Measurements from ENCODE around the gene TMEM253.
A peak's percentile ranks its signal among the peaks of the same experiment; 100 is the strongest.

Gene TMEM253

GRCh38 chr14:21102521-21103410, 1.9 kb downstream of the TMEM253 start:
- Histone ChIP-seq H3K27me3 (ENCODE audit: low read length) (no peaks in the 10 kb centered on the region), H3K4me2 (ENCODE audit: low read depth, low read length, poor library complexity, severe bottlenecking) (peak overlapping the region; percentile 64), H3K9ac (ENCODE audit: low read length) (peak overlapping the region; percentile 96), H2AFZ (ENCODE audit: low read depth, low read length, severe bottlenecking) (peak overlapping the region; percentile 74), H3K9me3 (ENCODE audit: insufficient read depth, low read length) (no peaks in the 10 kb centered on the region), H3K36me3 (ENCODE audit: low read length) (no peaks in the 10 kb centered on the region), H3K4me3 (ENCODE audit: insufficient read depth, low read length, poor library complexity, severe bottlenecking) (peak overlapping the region; percentile 88), H3K9me2 (replicated peaks; ENCODE audit: insufficient read depth, low read length) (no peaks in the 10 kb centered on the region), H3F3A (ENCODE audit: insufficient read depth) (peaks cover 4% of the 10 kb centered on the region; the same call in 1 of the 2 replicates), H4K20me1 (ENCODE audit: low read depth, low read length) (no peaks in the 10 kb centered on the region), H3K27ac (ENCODE audit: low read depth, low read length) (no peak overlapping the region), H3K79me2 (ENCODE audit: insufficient read depth, low read length) (no peaks in the 10 kb centered on the region)
- TF ChIP-seq EZH2phosphoT487 (conservative IDR thresholded peaks at IDR 0.05; ENCODE audit: low read length) (no peak), CTCF (IDR thresholded peaks at IDR 0.05; ENCODE audit: insufficient read depth, low read length, poor library complexity, severe bottlenecking) (no peak)

GRCh38 chr14:21103411-21103709, 2.5 kb downstream of the TMEM253 start:
- Histone ChIP-seq H2AFZ (ENCODE audit: low read depth, low read length, severe bottlenecking) (peak overlapping the region; percentile 74), H3K79me2 (ENCODE audit: insufficient read depth, low read length) (no peaks in the 10 kb centered on the region), H3F3A (ENCODE audit: insufficient read depth) (peaks cover 4% of the 10 kb centered on the region; the same call in 1 of the 2 replicates), H4K20me1 (ENCODE audit: low read depth, low read length) (no peaks in the 10 kb centered on the region), H3K9ac (ENCODE audit: low read length) (peak overlapping the region; percentile 96), H3K36me3 (ENCODE audit: low read length) (no peaks in the 10 kb centered on the region), H3K27me3 (ENCODE audit: low read length) (no peaks in the 10 kb centered on the region), H3K27ac (ENCODE audit: low read depth, low read length) (peak overlapping the region; percentile 82), H3K9me2 (replicated peaks; ENCODE audit: insufficient read depth, low read length) (no peaks in the 10 kb centered on the region), H3K4me2 (ENCODE audit: low read depth, low read length, poor library complexity, severe bottlenecking) (peak overlapping the region; percentile 64), H3K9me3 (ENCODE audit: insufficient read depth, low read length) (no peaks in the 10 kb centered on the region), H3K4me3 (ENCODE audit: insufficient read depth, low read length, poor library complexity, severe bottlenecking) (peak overlapping the region; percentile 88)
- TF ChIP-seq CTCF (IDR thresholded peaks at IDR 0.05; ENCODE audit: insufficient read depth, low read length, poor library complexity, severe bottlenecking) = peak; percentile 46
- no peak for TF ChIP-seq EZH2phosphoT487 (conservative IDR thresholded peaks at IDR 0.05; ENCODE audit: low read length)

- no peaks in the 10 kb centered on the region for H3K36me3 ChIP-seq (ENCODE audit: low read length)
- H3F3A ChIP-seq (ENCODE audit: insufficient read depth) = peaks cover 2% of the 10 kb centered on the region; the same call in 1 of the 2 replicates
- H3K9me3 ChIP-seq (ENCODE audit: insufficient read depth, low read length) = no peaks in the 10 kb centered on the region
- peak overlapping the region; percentile 64 for H3K4me2 ChIP-seq (ENCODE audit: low read depth, low read length, poor library complexity, severe bottlenecking)
- H3K4me3 ChIP-seq (ENCODE audit: insufficient read depth, low read length, poor library complexity, severe bottlenecking) = peak overlapping the region; percentile 88
- H4K20me1 ChIP-seq (ENCODE audit: low read depth, low read length) = no peaks in the 10 kb centered on the region
- TF ChIP-seq CTCF (IDR thresholded peaks at IDR 0.05; ENCODE audit: insufficient read depth, low read length, poor library complexity, severe bottlenecking) (no peak), EZH2phosphoT487 (conservative IDR thresholded peaks at IDR 0.05; ENCODE audit: low read length) (no peak)
- H3K9ac ChIP-seq (ENCODE audit: low read length) = peak overlapping the region; percentile 96
- peak overlapping the region; percentile 74 for H2AFZ ChIP-seq (ENCODE audit: low read depth, low read length, severe bottlenecking)
- H3K27ac ChIP-seq (ENCODE audit: low read depth, low read length) = peak overlapping the region; percentile 82
- no peaks in the 10 kb centered on the region for H3K79me2 ChIP-seq (ENCODE audit: insufficient read depth, low read length)
- H3K27me3 ChIP-seq (ENCODE audit: low read length) = no peaks in the 10 kb centered on the region
- H3K9me2 ChIP-seq (replicated peaks; ENCODE audit: insufficient read depth, low read length) = no peaks in the 10 kb centered on the region
Observed at GRCh38 chr14:21103710-21104447, 3.0 kb downstream of the TMEM253 start.

Measured in SU-DHL-6 (cell line).